GM12878 (cell line): Measurements from ENCODE around the gene CBLB. TPM values are rescaled to one million over a fixed set of nuclear protein-coding genes. Genes with fewer than 3 reads are reported as not detected.

Experiments
- BHLHE40 ChIP-seq, 2 experiments: fragments of 450-650 bp in 1 of 2; IDR thresholded peaks; 2 replicates each; pipeline ENCODE4 v1.6.1; 2011 to 2017; ENCODE audit warnings: low read depth in 2 of 2, borderline replicate concordance in 1 of 2, improper control_type of control experiment in 1 of 2, low read length in 1 of 2, mild to moderate bottlenecking in 1 of 2
- CHD4 ChIP-seq: fragments of 200-600 bp; sonication (generic); IDR thresholded peaks from 2 replicates; pipeline ENCODE4 v1.6.1; 2016; ENCODE audit warnings: mild to moderate bottlenecking
- EP300 ChIP-seq, 2 experiments: fragments of 150-350 bp in 1 of 2; IDR thresholded peaks; 2 replicates each; pipeline ENCODE4 v1.6.1; 2011 to 2012; ENCODE audit warnings: low read depth in 2 of 2, low read length in 2 of 2, borderline replicate concordance in 1 of 2, improper control_type of control experiment in 1 of 2, inconsistent platforms in 1 of 2; ENCODE audit not compliant: control insufficient read depth in 1 of 2
- MXI1 ChIP-seq: fragments of 150-350 bp; IDR thresholded peaks from 2 replicates; pipeline ENCODE4 v1.6.1; 2011; ENCODE audit warnings: low read depth, mild to moderate bottlenecking, inconsistent platforms, low read length, improper control_type of control experiment
- PAX8 ChIP-seq: fragments of 450-650 bp; IDR thresholded peaks from 2 replicates; pipeline ENCODE4 v1.6.1; 2017; ENCODE audit warnings: mild to moderate bottlenecking, moderate library complexity
- RB1 ChIP-seq: fragments of 450-650 bp; formaldehyde crosslinking; IDR thresholded peaks from 2 replicates; pipeline ENCODE4 v1.6.1; 2017; ENCODE audit warnings: mild to moderate bottlenecking, borderline replicate concordance
- RUNX3 ChIP-seq: IDR thresholded peaks from 2 replicates; pipeline ENCODE4 v1.6.1; 2012; ENCODE audit warnings: low read length, inconsistent platforms
- WRNIP1 ChIP-seq: IDR thresholded peaks from 2 replicates; pipeline ENCODE4 v1.6.1; 2011; ENCODE audit warnings: low read depth, low read length, improper control_type of control experiment, borderline replicate concordance
- ZBTB40 ChIP-seq: fragments of 450-650 bp; IDR thresholded peaks from 2 replicates; pipeline ENCODE4 v1.6.1; 2016; ENCODE audit warnings: mild to moderate bottlenecking, moderate library complexity, borderline replicate concordance
- ZZZ3 ChIP-seq: IDR thresholded peaks from 2 replicates; pipeline ENCODE4 v1.6.1; 2011; ENCODE audit warnings: low read depth; ENCODE audit not compliant: control insufficient read depth, insufficient read length
- polyA plus RNA-seq, 11 experiments: library from polyadenylated mRNA; depleted of rRNA in 4 of 11; unstranded in 6 of 11; stranded (reverse) in 5 of 11; fragments of >200 nt; fragmentation: Nextera tagmentation in 4 of 11; fragmentation: Illumina TruSeq in 1 of 11; extraction: Ambion mirVana in 4 of 11; extraction: Trizol in 1 of 11; gene quantifications; 1 replicate in 1 of 11; 2 replicates in 10 of 11; pipeline versions ENCODE4 v1.2.1 to v1.2.3, GENCODE V29; 2011 to 2016; ENCODE audit warnings: inconsistent platforms in 2 of 11, missing spikeins in 2 of 11, low read depth in 1 of 11
- total RNA-seq, 4 experiments: library from RNA; depleted of rRNA in 3 of 4; stranded (reverse); fragments of >200 nt in 3 of 4; fragmentation: Illumina TruSeq in 1 of 4; extraction: Trizol in 1 of 4; gene quantifications; 2 replicates each; pipeline versions ENCODE4 v1.2.1 to v1.2.3, GENCODE V29; 2013 to 2021

Gene CBLB
- total and polyA plus RNA-seq, 10 of the 15 experiments (the other 5 are each of a cell fraction or from before 2014, with no cell fraction given): 17.2 to 107 (median 41.9) TPM

GRCh38 chr3:105863608-105864007 lies 5.2 kb downstream of the CBLB start (continued):
- TF ChIP-seq ZBTB40 (no peak), ZZZ3 (no peak), MXI1 (no peak), WRNIP1 (no peak), EP300 (IDR thresholded peaks at IDR 0.05; ENCODE audit: borderline replicate concordance in 1 of 2, control insufficient read depth in 1 of 2, low read depth in 2 of 2, low read length in 2 of 2) (no peak), RB1 (no peak), PAX8 (no peak), CHD4 (no peak), BHLHE40 (IDR thresholded peaks at IDR 0.05; ENCODE audit: borderline replicate concordance in 1 of 2, low read depth in 2 of 2, low read length in 1 of 2) (no peak), RUNX3 (no peak)
